HG02852 (cell line): Measurements from ENCODE around the gene SAT2.
"Not testable (repeated sequence)": the region's sequence is repeated elsewhere in the genome, so short reads cannot be mapped to it uniquely, and the experiment has no call there.

ENCODE experiments used
- ATAC-seq: cut with Tn5 transposase; IDR thresholded peaks from one replicate; pipeline ENCODE4 v1.9.1; 2021; ENCODE audit warnings: mild to moderate bottlenecking, moderate library complexity; ENCODE audit not compliant: unreplicated experiment

SAT2 gene

GRCh38 chr17:7627250-7628121, at the start of gene SAT2:
SAT2 (minus strand) TSS chr17:7627821; CDS start chr17:7627635, 186 bp downstream.
- peak; percentile 92 for ATAC-seq

- ATAC-seq = no peak
Observed at GRCh38 chr17:7676533-7676932, 48.9 kb upstream of the SAT2 start.

GRCh38 chr17:7674934-7675333, 47.3 kb upstream of the SAT2 start:
- ATAC-seq = no peak

- no peak for ATAC-seq
Observed at GRCh38 chr17:7673239-7673638, 45.6 kb upstream of the SAT2 start.

GRCh38 chr17:7668482-7668881, 40.9 kb upstream of the SAT2 start:
- ATAC-seq = no peak

GRCh38 chr17:7667656-7668406, 40.2 kb upstream of the SAT2 start:
- ATAC-seq = no peak

- ATAC-seq = no peak
Observed at GRCh38 chr17:7656958-7657609, 29.5 kb upstream of the SAT2 start.

- ATAC-seq = no peak
Observed at GRCh38 chr17:7655541-7655840, 27.9 kb upstream of the SAT2 start.

- no peak for ATAC-seq
Observed at GRCh38 chr17:7654832-7655540, 27.4 kb upstream of the SAT2 start.

- no peak for ATAC-seq
Observed at GRCh38 chr17:7652388-7653356, 25.1 kb upstream of the SAT2 start.

- no peak for ATAC-seq
Observed at GRCh38 chr17:7651665-7652387, 24.2 kb upstream of the SAT2 start.

GRCh38 chr17:7651097-7651664, 23.6 kb upstream of the SAT2 start:
- no peak for ATAC-seq

- peak; percentile 40 for ATAC-seq
Observed at GRCh38 chr17:7650509-7651096, 23.0 kb upstream of the SAT2 start, which contains the start of gene ATP1B2. ATP1B2 (plus strand) TSS chr17:7650926; CDS start chr17:7651519, 593 bp downstream.

- ATAC-seq = no peak
Observed at GRCh38 chr17:7647018-7647417, 19.4 kb upstream of the SAT2 start.

- no peak for ATAC-seq
Observed at GRCh38 chr17:7646457-7646856, 18.8 kb upstream of the SAT2 start.

GRCh38 chr17:7644775-7645174, 17.2 kb upstream of the SAT2 start:
- no peak for ATAC-seq

GRCh38 chr17:7641635-7642034, 14.0 kb upstream of the SAT2 start:
- ATAC-seq = not testable (repeated sequence)

GRCh38 chr17:7640783-7641182, 13.2 kb upstream of the SAT2 start:
- no peak for ATAC-seq
